ENCODE data around the gene ASB7. TPM values are rescaled to one million over a fixed set of nuclear protein-coding genes. Genes with fewer than 3 reads are reported as not detected.

ASB7 gene

DNA sequence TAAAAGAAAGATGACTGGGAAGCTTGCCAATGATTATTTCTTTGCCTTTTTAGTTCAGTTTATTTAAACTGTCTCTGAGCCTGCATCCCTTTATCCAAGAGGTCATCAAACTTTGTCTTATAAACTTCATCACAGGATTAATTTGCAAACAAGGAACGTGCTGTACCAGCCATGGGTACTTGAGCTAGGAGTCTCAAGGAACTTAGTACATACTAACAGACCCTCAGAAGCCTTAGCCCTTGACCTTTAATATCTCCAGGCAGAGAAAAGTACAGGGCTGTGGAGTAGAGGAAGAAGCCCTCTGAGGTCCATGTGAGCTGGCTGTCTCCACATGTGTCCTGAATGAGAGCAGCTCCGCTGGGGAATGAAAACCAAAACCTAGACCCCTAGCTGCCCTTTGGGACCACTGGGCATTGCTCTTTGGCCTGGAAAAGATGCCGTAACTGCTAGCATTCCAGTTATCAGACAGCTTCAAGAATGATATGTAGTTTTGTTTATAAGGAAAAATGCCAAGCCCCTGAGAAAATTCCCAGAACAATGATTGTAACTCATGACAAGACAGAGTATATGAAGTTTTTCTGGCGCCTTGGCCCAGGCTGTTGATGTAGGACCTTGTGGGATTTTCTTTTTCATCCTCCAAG, 92.1 kb downstream of the ASB7 start:
- Histone ChIP-seq H3K4me3 (ENCODE audit: low read length in 2 of 2) (no peak overlapping the region), H3K14ac (ENCODE audit: low read length) (no peak overlapping the region), H2BK120ac (ENCODE audit: low read depth, low read length) (no peak overlapping the region), H3K27ac (replicated peaks; ENCODE audit: low read length) (no peak overlapping the region), H3K9me3 (replicated peaks in 1 of 2; ENCODE audit: control insufficient read depth in 2 of 2, insufficient read depth in 1 of 2, low read depth in 1 of 2, low read length in 2 of 2) (peaks cover 0 to 2% of the 10 kb centered on the region in 2 donors), H4K91ac (ENCODE audit: low read depth, low read length, poor library complexity) (no peak overlapping the region), H4K8ac (ENCODE audit: low read depth, low read length) (no peak overlapping the region), H3K4me1 (ENCODE audit: control insufficient read depth in 2 of 2, insufficient read depth in 1 of 2, low read depth in 1 of 2, low read length in 2 of 2) (no peaks in the 10 kb centered on the region), H2BK12ac (ENCODE audit: low read length) (no peak overlapping the region), H3K36me3 (replicated peaks in 1 of 2; ENCODE audit: control insufficient read depth in 2 of 2, insufficient read depth in 2 of 2, low read length in 2 of 2) (no peaks in the 10 kb centered on the region), H3K4ac (ENCODE audit: low read length) (no peak overlapping the region), H2BK15ac (ENCODE audit: low read length) (no peak overlapping the region), H3K18ac (ENCODE audit: low read length) (no peak overlapping the region), H3K9ac (ENCODE audit: low read depth, low read length, poor library complexity) (no peak overlapping the region), H2BK5ac (ENCODE audit: low read length) (no peak overlapping the region), H2AFZ (ENCODE audit: low read length) (no peak overlapping the region), H3K27me3 (ENCODE audit: control insufficient read depth in 3 of 3, insufficient read depth in 3 of 3, low read depth in 1 of 3, low read length in 3 of 3) (no peaks in the 10 kb centered on the region), H3K4me2 (ENCODE audit: insufficient read depth, low read length, poor library complexity, severe bottlenecking) (no peak overlapping the region), H3K23ac (ENCODE audit: low read depth, low read length, poor library complexity) (no peak overlapping the region), H2AK5ac (ENCODE audit: low read depth, low read length) (no peak overlapping the region), H3K79me1 (ENCODE audit: low read depth, low read length) (no peaks in the 10 kb centered on the region)
- no peak for DNase-seq (ENCODE audit: low spot score)
- WGBS, 2 donors (ENCODE audit: extremely low coverage in 2 of 2, insufficient read length in 2 of 2, insufficient replicate concordance in 1 of 2) = no CpG with 5 or more reads among the region's 4 CpGs

DNA sequence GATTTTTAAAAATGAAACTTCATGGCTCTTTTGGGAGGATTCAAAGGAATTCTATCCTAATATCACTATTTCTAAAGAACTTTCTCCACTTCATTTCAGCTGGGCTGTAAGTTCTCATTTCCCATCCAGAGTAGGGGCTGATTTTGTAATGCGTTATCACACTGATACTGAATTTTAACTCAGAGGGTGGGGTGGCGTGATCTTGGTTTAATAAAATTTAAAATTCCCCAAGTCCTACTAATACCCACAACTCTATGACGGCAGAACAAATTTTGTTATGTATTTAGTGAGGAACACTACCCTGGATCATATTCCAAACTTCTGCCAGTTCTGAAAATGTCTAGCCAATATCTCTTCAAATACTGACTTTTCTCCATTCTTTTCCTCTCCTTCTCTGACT, 92.7 kb downstream of the ASB7 start:
- Histone ChIP-seq H3K9ac (ENCODE audit: low read depth, low read length, poor library complexity) (no peak overlapping the region), H3K36me3 (replicated peaks in 1 of 2; ENCODE audit: control insufficient read depth in 2 of 2, insufficient read depth in 2 of 2, low read length in 2 of 2) (no peaks in the 10 kb centered on the region), H2BK12ac (ENCODE audit: low read length) (no peak overlapping the region), H3K27me3 (ENCODE audit: control insufficient read depth in 3 of 3, insufficient read depth in 3 of 3, low read depth in 1 of 3, low read length in 3 of 3) (no peaks in the 10 kb centered on the region), H3K9me3 (replicated peaks in 1 of 2; ENCODE audit: control insufficient read depth in 2 of 2, insufficient read depth in 1 of 2, low read depth in 1 of 2, low read length in 2 of 2) (peaks cover 0 to 2% of the 10 kb centered on the region in 2 donors), H2AFZ (ENCODE audit: low read length) (no peak overlapping the region), H3K4ac (ENCODE audit: low read length) (no peak overlapping the region), H2BK15ac (ENCODE audit: low read length) (no peak overlapping the region), H2BK5ac (ENCODE audit: low read length) (no peak overlapping the region), H3K4me3 (ENCODE audit: low read length in 2 of 2) (no peak overlapping the region), H3K14ac (ENCODE audit: low read length) (no peak overlapping the region), H4K8ac (ENCODE audit: low read depth, low read length) (no peak overlapping the region), H3K4me2 (ENCODE audit: insufficient read depth, low read length, poor library complexity, severe bottlenecking) (no peak overlapping the region), H3K27ac (replicated peaks; ENCODE audit: low read length) (no peak overlapping the region), H3K4me1 (ENCODE audit: control insufficient read depth in 2 of 2, insufficient read depth in 1 of 2, low read depth in 1 of 2, low read length in 2 of 2) (no peaks in the 10 kb centered on the region), H3K23ac (ENCODE audit: low read depth, low read length, poor library complexity) (no peak overlapping the region), H4K91ac (ENCODE audit: low read depth, low read length, poor library complexity) (no peak overlapping the region), H2BK120ac (ENCODE audit: low read depth, low read length) (no peak overlapping the region), H3K18ac (ENCODE audit: low read length) (no peak overlapping the region), H3K79me1 (ENCODE audit: low read depth, low read length) (no peaks in the 10 kb centered on the region), H2AK5ac (ENCODE audit: low read depth, low read length) (no peak overlapping the region)
- DNase-seq (ENCODE audit: low spot score) = no peak
- WGBS, 2 donors (ENCODE audit: extremely low coverage in 2 of 2, insufficient read length in 2 of 2, insufficient replicate concordance in 1 of 2) = no CpG with 5 or more reads among the region's 3 CpGs

DNA sequence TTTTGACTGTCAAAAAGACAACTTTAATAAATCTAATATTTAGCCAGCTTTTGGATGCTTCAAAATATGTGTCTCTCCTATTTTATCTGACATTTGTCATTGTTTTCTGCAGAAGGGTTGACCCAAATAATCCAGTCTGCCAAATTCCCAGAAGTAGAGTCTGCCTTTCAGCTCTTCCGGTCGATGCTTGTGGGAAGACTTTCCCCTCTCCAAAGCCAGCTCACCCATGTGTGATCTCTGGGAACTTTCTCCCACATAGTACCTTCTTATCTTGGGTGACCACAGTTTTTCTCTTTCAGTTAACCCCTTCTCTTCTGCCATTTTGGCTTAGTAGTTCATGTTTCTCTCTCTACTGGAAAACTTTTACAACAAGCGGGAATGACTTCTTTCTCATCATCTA, 94.1 kb downstream of the ASB7 start:
- H3K18ac ChIP-seq (ENCODE audit: low read length) = no peak overlapping the region
- no peaks in the 10 kb centered on the region for H3K79me1 ChIP-seq (ENCODE audit: low read depth, low read length)
- no peaks in the 10 kb centered on the region for H3K36me3 ChIP-seq (replicated peaks in 1 of 2; ENCODE audit: control insufficient read depth in 2 of 2, insufficient read depth in 2 of 2, low read length in 2 of 2)
- no peak overlapping the region for H4K8ac ChIP-seq (ENCODE audit: low read depth, low read length)
- no peak overlapping the region for H3K23ac ChIP-seq (ENCODE audit: low read depth, low read length, poor library complexity)
- H2BK120ac ChIP-seq (ENCODE audit: low read depth, low read length) = no peak overlapping the region
- no CpG with 5 or more reads among the region's 3 CpGs for WGBS, 2 donors (ENCODE audit: extremely low coverage in 2 of 2, insufficient read length in 2 of 2, insufficient replicate concordance in 1 of 2)
- peaks cover 0 to 2% of the 10 kb centered on the region in 2 donors for H3K9me3 ChIP-seq (replicated peaks in 1 of 2; ENCODE audit: control insufficient read depth in 2 of 2, insufficient read depth in 1 of 2, low read depth in 1 of 2, low read length in 2 of 2)
- no peak overlapping the region for H3K4me2 ChIP-seq (ENCODE audit: insufficient read depth, low read length, poor library complexity, severe bottlenecking)
- no peak overlapping the region for H3K14ac ChIP-seq (ENCODE audit: low read length)
- no peak overlapping the region for H2AFZ ChIP-seq (ENCODE audit: low read length)
- no peak overlapping the region for H2AK5ac ChIP-seq (ENCODE audit: low read depth, low read length)
- no peaks in the 10 kb centered on the region for H3K27me3 ChIP-seq (ENCODE audit: control insufficient read depth in 3 of 3, insufficient read depth in 3 of 3, low read depth in 1 of 3, low read length in 3 of 3)
- no peaks in the 10 kb centered on the region for H3K4me1 ChIP-seq (ENCODE audit: control insufficient read depth in 2 of 2, insufficient read depth in 1 of 2, low read depth in 1 of 2, low read length in 2 of 2)
- no peak overlapping the region for H4K91ac ChIP-seq (ENCODE audit: low read depth, low read length, poor library complexity)
- H3K4ac ChIP-seq (ENCODE audit: low read length) = no peak overlapping the region
- H3K4me3 ChIP-seq (ENCODE audit: low read length in 2 of 2) = no peak overlapping the region
- H2BK12ac ChIP-seq (ENCODE audit: low read length) = no peak overlapping the region
- DNase-seq (ENCODE audit: low spot score) = no peak
- H3K27ac ChIP-seq (replicated peaks; ENCODE audit: low read length) = no peak overlapping the region
- no peak overlapping the region for H2BK5ac ChIP-seq (ENCODE audit: low read length)
- no peak overlapping the region for H3K9ac ChIP-seq (ENCODE audit: low read depth, low read length, poor library complexity)
- H2BK15ac ChIP-seq (ENCODE audit: low read length) = no peak overlapping the region

Small RNA genes lying within 50 kb of the gene (small RNA-seq; reads per million reads assigned to genes)
- not detected for gene RF00019 (ENCODE audit: insufficient read depth)
- not detected for gene RNU6-181P (ENCODE audit: insufficient read depth)
